Measurements from ENCODE around the gene ZBTB39. TPM values are rescaled to one million over a fixed set of nuclear protein-coding genes. Genes with fewer than 3 reads are reported as not detected.

Gene ZBTB39
- total RNA-seq, 1 experiment from 2014 or later: 11.6 TPM

DNA sequence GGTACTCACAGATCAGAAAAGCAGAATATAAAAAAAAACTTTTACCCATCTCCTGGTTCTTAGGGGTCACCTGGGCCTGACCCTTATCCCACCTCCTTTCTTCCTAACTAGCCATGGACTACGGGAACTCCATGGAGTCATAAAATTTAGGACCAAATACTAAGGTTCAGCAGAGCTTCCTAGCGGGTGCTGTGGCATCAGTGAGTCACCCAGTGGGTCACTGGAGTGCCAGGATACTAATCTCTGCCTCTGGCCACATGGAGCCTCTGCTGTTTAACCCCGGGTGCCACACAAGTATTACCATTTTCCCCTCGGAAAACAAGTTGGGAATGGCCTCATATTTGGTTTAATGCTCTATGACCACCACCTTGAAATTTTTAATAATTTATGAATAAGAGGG, 6.9 kb downstream of the ZBTB39 start:
- Histone ChIP-seq H3K36me3 (replicated peaks; ENCODE audit: control insufficient read depth, insufficient read depth, low read length) (peaks cover 30% of the 10 kb centered on the region), H3K27me3 (ENCODE audit: control insufficient read depth, insufficient read depth, low read length) (no peaks in the 10 kb centered on the region), H3K4me3 (ENCODE audit: insufficient read depth, low read depth, low read length) (no peak overlapping the region)
- no peak for DNase-seq

DNA sequence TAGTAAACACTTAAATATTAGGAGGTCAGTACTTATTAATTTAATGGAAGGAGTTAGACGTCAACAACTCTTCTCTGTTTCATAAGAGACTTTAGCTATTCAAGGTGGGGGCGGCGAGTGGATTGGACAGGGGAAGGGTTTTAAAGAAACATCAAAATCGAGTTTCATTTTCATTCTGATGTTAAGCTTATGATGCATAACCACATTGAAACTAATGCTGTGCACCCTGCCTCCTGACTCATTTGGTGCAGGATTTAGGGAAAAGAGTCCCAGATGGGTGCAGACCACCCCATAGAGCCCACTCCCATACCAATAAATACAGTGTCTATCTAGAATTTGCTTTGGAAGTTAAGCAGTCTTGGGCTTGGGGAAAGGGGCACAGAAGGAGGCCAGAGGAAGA, 7.4 kb downstream of the ZBTB39 start:
- H3K36me3 ChIP-seq (replicated peaks; ENCODE audit: control insufficient read depth, insufficient read depth, low read length): peaks cover 26% of the 10 kb centered on the region
- DNase-seq: no peak
- no peak overlapping the region for H3K4me3 ChIP-seq (ENCODE audit: insufficient read depth, low read depth, low read length)
- H3K27me3 ChIP-seq (ENCODE audit: control insufficient read depth, insufficient read depth, low read length): no peaks in the 10 kb centered on the region

DNA sequence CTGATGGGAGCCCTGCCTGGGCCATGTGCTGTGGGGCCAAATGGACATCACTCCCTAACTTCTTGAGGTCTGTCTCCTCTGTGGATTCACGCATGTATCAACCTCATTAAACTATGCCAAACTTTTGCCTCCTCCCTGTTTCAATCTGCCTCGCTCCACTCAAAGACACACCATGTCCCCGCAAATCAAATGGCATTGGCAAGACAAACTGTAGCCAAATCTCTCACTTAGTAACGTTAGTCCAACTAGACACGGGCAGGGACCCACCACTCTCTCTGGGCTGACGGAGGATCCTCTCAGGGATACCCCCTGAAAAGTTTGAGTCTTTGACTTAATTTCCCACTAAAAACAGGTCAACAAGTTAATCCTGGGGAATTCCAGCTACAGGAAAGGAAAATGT, 8.0 kb downstream of the ZBTB39 start:
- H3K27me3 ChIP-seq (ENCODE audit: control insufficient read depth, insufficient read depth, low read length): no peaks in the 10 kb centered on the region
- no peak for DNase-seq
- H3K4me3 ChIP-seq (ENCODE audit: insufficient read depth, low read depth, low read length): no peak overlapping the region
- H3K36me3 ChIP-seq (replicated peaks; ENCODE audit: control insufficient read depth, insufficient read depth, low read length): peaks cover 20% of the 10 kb centered on the region

DNA sequence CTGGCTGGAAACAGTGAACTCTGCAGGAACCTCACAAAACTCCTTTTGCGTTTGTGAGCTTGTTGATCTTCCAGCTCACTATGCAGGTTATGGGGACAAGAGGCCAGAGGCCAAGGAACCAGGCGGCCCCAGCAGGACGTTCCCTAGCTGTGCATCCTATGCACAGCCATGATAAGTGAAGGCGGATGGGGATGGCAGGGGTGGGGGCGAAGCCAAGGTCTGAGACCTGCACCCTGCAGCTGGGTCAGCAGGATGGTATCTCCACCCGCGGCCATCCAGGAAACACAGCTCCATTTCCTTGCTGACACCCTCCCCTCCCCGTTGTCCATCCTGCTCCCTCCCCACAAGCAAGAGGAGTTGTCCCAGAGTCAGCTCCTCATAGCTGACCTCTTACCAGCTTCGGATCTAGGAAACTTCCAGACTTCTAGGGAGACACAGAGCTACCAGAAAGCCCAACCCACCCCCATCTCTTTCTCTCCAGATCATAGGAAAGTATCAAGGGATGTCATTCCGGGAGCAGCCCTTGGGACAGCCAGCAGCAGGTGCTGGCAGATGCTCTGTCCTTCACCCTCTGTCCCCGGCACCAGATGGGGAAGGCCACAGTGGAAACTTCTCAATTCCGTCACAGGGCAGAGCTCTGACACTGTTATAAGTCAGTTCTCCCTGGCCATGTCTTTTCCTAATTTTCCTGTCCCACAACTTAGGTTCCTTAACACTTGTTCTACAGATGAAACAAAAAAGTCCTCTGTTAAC, 9.4 kb downstream of the ZBTB39 start:
- Histone ChIP-seq H3K36me3 (replicated peaks; ENCODE audit: control insufficient read depth, insufficient read depth, low read length) (peaks cover 8% of the 10 kb centered on the region), H3K27me3 (ENCODE audit: control insufficient read depth, insufficient read depth, low read length) (no peaks in the 10 kb centered on the region)
- DNase-seq: no peak

DNA sequence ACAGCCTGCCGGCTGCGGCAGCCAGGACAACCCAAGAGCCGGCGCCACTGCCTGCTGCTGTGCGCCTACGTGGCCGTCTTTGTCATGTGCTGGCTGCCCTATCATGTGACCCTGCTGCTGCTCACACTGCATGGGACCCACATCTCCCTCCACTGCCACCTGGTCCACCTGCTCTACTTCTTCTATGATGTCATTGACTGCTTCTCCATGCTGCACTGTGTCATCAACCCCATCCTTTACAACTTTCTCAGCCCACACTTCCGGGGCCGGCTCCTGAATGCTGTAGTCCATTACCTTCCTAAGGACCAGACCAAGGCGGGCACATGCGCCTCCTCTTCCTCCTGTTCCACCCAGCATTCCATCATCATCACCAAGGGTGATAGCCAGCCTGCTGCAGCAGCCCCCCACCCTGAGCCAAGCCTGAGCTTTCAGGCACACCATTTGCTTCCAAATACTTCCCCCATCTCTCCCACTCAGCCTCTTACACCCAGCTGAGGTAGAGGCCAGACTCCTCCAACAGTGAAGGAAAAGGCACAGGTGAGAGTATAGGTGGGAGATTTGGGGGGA, 10.3 kb downstream of the ZBTB39 start:
- H3K4me3 ChIP-seq (ENCODE audit: insufficient read depth, low read depth, low read length): no peak overlapping the region
- DNase-seq: no peak
- no peaks in the 10 kb centered on the region for H3K27me3 ChIP-seq (ENCODE audit: control insufficient read depth, insufficient read depth, low read length)
- peaks cover 6% of the 10 kb centered on the region for H3K36me3 ChIP-seq (replicated peaks; ENCODE audit: control insufficient read depth, insufficient read depth, low read length)

More for the DNA sequence above, 9.4 kb downstream of the ZBTB39 start:
- no peak overlapping the region for H3K4me3 ChIP-seq (ENCODE audit: insufficient read depth, low read depth, low read length)

DNA sequence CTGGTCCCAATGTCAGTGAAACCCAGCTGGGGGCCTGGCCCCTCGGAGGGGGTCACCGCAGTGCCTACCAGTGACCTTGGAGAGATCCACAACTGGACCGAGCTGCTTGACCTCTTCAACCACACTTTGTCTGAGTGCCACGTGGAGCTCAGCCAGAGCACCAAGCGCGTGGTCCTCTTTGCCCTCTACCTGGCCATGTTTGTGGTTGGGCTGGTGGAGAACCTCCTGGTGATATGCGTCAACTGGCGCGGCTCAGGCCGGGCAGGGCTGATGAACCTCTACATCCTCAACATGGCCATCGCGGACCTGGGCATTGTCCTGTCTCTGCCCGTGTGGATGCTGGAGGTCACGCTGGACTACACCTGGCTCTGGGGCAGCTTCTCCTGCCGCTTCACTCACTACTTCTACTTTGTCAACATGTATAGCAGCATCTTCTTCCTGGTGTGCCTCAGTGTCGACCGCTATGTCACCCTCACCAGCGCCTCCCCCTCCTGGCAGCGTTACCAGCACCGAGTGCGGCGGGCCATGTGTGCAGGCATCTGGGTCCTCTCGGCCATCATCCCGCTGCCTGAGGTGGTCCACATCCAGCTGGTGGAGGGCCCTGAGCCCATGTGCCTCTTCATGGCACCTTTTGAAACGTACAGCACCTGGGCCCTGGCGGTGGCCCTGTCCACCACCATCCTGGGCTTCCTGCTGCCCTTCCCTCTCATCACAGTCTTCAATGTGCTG, 11.0 kb downstream of the ZBTB39 start:
- peaks cover 3% of the 10 kb centered on the region for H3K36me3 ChIP-seq (replicated peaks; ENCODE audit: control insufficient read depth, insufficient read depth, low read length)
- no peaks in the 10 kb centered on the region for H3K27me3 ChIP-seq (ENCODE audit: control insufficient read depth, insufficient read depth, low read length)
- H3K4me3 ChIP-seq (ENCODE audit: insufficient read depth, low read depth, low read length): no peak overlapping the region
- no peak for DNase-seq

DNA sequence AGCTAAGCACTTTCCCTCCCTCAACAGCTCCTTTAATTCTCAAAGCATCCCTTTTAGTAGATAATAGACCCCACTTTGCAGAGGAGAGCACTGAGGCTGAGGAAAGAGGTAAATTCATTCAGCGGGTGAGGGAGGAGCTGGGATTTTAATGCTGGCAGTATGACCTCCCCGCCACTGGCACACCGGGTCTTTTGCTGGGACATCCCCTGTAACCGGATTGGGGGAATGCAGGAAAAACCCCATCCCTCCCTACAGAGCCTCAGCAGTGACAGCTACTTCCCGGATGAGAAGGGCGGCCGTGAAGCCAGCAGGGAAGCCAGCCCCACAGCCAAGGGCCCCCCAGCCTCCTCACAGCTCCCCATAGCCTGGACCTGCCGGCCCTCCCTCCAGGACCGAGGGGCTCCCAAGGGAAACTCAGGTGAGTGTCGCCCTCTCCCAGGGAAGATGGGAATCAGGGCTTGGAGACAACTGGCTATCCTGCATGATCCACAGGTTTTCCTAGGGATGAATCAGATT, 12.1 kb downstream of the ZBTB39 start:
- Histone ChIP-seq H3K4me3 (ENCODE audit: insufficient read depth, low read depth, low read length) (no peak overlapping the region), H3K36me3 (replicated peaks; ENCODE audit: control insufficient read depth, insufficient read depth, low read length) (peaks cover 1% of the 10 kb centered on the region), H3K27me3 (ENCODE audit: control insufficient read depth, insufficient read depth, low read length) (no peaks in the 10 kb centered on the region)
- peak; percentile 67 for DNase-seq

DNA sequence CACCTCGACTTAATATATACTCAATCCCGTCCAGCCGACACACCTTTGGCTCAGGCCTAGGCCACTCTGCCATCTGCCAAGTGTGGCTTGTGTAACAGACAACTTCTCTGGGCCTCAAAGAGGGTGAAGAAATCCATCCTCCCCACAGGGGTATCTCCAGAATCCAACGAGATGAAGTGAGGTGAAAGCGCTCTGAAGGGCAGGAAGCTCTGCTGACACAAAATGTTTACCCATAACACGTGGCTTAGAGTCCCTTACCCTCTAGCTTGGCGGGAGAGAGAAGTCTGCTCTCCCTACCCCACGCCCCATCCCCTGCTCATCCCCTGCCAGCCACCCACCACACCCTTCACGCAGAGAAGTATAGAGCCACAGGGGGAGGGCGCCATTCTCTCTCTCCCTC, 13.0 kb downstream of the ZBTB39 start:
- Histone ChIP-seq H3K36me3 (replicated peaks; ENCODE audit: control insufficient read depth, insufficient read depth, low read length) (peaks cover 1% of the 10 kb centered on the region), H3K4me3 (ENCODE audit: insufficient read depth, low read depth, low read length) (no peak overlapping the region), H3K27me3 (ENCODE audit: control insufficient read depth, insufficient read depth, low read length) (no peaks in the 10 kb centered on the region)
- peak; percentile 49 for DNase-seq

DNA sequence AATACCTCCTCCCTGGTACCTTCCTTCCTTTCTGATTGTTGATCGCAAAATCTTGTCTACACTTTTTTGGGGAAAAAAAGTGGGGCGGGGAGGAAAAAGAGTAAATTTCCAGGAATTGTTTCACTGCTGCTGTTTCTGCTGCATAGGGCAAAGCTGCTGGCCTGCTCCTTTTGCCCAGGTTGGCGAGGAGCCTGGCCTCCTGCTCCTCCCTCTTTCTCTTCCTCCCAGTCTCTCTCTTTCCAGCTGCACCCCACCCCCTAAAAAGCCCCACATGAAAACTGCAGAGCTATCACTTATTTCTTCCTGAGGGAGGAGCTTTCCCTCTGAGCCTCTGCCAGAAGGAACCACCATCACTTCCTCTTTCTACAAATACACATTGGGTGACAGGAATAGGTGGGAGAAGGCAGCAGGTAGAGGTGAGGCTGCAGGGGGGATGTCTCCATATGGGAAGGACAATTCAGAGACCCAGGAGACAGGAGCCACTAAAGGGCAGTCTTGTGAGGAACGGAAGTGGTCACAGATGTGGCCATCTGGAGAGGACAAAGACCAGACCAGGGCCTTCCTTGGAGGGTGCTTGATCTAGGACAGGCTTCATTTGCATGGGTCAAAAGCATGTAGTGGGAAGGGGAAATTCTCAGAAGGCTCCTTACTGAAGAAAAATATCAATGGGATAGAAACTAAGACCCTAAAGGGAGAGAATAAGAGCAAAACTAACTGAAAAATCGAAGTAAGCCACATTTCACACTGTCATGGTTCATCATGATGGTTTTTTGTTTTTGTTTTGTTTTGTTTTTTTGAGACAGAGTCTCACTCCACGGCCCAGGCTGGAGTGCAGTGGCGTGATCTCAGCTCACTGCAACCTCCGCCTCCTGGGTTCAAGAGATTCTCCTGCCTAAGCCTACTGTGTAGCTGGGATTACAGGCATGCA, 14.8 kb downstream of the ZBTB39 start:
- H3K4me3 ChIP-seq (ENCODE audit: insufficient read depth, low read depth, low read length): no peak overlapping the region
- no peaks in the 10 kb centered on the region for H3K27me3 ChIP-seq (ENCODE audit: control insufficient read depth, insufficient read depth, low read length)
- H3K36me3 ChIP-seq (replicated peaks; ENCODE audit: control insufficient read depth, insufficient read depth, low read length): no peaks in the 10 kb centered on the region; the same call in 1 of the 2 replicates
- DNase-seq: no peak

DNA sequence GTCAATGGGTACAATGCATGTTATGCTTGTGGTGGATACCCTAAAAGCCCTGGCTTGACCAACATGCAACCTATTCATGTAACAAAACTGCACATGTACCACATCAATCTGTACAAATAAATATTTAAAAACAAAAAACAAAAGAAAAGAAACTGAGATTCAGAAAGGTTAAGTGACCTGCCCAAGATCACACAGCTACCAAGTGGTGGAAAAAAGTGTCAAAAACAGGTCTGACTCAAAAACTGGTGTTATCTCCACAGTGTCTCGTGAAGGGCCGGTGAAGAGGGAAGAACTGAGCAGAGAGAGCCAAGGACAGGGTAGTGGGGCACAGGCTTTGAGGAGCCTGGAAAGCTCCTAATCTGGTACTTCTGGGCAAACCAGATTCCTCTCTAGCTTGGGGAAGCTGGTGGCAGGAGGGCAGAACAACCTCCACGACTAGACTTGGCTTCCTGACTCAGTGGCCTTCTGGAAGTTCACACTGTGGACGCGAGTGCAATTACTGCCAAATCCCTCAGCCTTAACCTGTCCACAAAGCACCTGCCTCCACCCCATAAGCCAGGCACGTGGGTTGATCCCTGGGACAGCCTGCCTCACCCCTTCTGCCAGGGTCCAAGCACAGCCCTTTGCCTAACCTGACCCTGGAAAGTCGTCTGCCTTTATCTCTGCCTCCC, 15.6 kb downstream of the ZBTB39 start:
- H3K27me3 ChIP-seq (ENCODE audit: control insufficient read depth, insufficient read depth, low read length): no peaks in the 10 kb centered on the region
- H3K36me3 ChIP-seq (replicated peaks; ENCODE audit: control insufficient read depth, insufficient read depth, low read length): no peaks in the 10 kb centered on the region; the same call in 1 of the 2 replicates
- no peak overlapping the region for H3K4me3 ChIP-seq (ENCODE audit: insufficient read depth, low read depth, low read length)
- DNase-seq: no peak

DNA sequence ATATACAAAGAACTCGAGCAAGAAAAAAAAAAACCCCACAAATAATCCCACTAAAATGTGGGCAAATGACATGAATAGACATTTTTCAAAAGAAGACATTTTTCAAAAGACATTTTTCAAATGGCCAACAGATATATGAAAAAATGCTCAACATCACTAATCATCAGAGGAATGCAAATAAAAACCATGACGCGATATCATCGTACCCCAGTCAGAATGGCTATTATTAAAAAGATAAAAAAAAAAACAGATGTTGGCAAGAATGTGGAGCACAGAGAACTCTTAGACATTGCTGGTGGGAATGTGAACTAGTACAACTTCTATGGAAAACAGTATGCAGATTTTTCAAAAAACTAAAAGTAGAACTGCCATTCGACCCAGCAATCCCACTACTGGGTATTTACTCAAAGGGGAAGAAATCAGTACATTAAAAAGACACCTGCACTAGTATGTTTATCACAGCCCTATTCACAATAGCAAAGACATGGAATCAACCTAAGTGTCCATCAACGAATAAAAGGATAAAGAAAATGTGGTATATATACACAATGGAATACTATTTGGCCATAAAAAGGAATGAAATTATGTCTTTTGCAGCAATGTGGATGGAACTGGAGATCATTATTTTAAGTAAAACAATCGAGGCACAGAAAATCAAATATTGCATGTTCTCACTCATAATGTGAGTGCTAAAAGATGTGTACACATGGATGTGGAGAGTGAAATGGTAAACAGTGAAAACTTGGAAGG, 16.3 kb downstream of the ZBTB39 start:
- no peak overlapping the region for H3K4me3 ChIP-seq (ENCODE audit: insufficient read depth, low read depth, low read length)
- DNase-seq: no peak
- no peaks in the 10 kb centered on the region for H3K36me3 ChIP-seq (replicated peaks; ENCODE audit: control insufficient read depth, insufficient read depth, low read length)
- no peaks in the 10 kb centered on the region for H3K27me3 ChIP-seq (ENCODE audit: control insufficient read depth, insufficient read depth, low read length)

DNA sequence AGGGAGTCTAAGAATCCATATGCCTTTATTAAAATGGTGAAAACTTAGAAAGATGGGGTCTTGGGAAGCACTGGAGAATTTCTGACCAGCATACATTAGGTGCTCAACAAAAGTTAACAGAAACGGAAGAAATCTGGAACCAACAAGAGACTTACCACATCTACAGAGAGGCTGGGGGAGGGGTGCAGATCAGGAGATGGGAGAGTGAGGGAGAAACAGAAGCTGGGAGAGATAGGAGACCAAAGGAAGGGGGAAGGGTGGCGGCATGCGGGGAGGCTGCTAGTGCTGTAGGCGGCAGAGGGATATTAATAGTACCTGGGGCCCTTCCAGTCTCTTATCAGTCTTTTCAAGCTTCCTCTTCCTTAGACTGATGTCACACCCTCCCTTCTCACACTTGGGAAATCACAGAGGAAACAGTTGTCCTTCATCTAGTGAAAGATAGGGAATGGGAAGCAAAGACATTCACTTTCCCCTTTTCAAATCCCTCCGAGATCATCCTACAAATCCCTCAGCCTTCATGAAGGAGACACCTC, 18.1 kb downstream of the ZBTB39 start:
- no peak overlapping the region for H3K4me3 ChIP-seq (ENCODE audit: insufficient read depth, low read depth, low read length)
- H3K27me3 ChIP-seq (ENCODE audit: control insufficient read depth, insufficient read depth, low read length): no peaks in the 10 kb centered on the region
- DNase-seq: peak; percentile 48
- no peaks in the 10 kb centered on the region for H3K36me3 ChIP-seq (replicated peaks; ENCODE audit: control insufficient read depth, insufficient read depth, low read length)

DNA sequence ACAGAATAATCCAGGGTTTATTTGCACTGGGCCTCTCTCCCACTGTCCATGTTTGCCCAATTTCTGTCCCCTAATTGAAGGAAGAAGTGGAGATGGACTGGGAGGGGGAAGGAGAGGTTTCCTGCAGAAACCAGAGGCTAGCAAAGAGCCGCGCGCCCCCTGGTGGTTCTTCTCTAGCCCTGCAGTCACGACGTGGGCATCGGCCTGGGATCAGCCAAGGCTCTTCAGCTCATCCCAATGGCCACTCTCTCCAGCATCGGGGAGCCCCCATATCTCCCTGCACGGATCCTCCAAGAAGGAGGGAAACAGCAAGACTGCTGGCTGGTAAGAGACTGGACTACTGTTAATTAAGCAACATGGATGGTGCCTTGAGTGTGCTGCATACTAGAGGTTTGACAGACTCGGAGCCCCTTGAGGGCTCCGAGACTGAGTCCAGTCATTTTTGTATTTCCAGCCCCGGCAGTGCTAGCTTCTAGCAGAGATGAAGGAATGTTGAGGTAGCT, 18.7 kb downstream of the ZBTB39 start:
- no peak overlapping the region for H3K4me3 ChIP-seq (ENCODE audit: insufficient read depth, low read depth, low read length)
- DNase-seq: peak; percentile 86
- H3K36me3 ChIP-seq (replicated peaks; ENCODE audit: control insufficient read depth, insufficient read depth, low read length): no peaks in the 10 kb centered on the region
- no peaks in the 10 kb centered on the region for H3K27me3 ChIP-seq (ENCODE audit: control insufficient read depth, insufficient read depth, low read length)

Data from H7 (cell line).